ENCODE measurements around the gene ABCA13. TPM values are rescaled to one million over a fixed set of nuclear protein-coding genes. Genes with fewer than 3 reads are reported as not detected.
"Not testable (repeated sequence)": the region's sequence is repeated elsewhere in the genome, so short reads cannot be mapped to it uniquely, and the experiment has no call there.

Gene ABCA13
- total RNA-seq, 1 donor = 0.54 TPM

- TF ChIP-seq CTCF (IDR thresholded peaks at IDR 0.05; ENCODE audit: insufficient read depth, low read length) = no peak
- no peak for DNase-seq (ENCODE audit: low read depth)
- H3K4me3 ChIP-seq (ENCODE audit: low read depth, low read length) = no peak overlapping the region
Observed at GRCh38 chr7:48193421-48193820, 22.2 kb downstream of the ABCA13 start.

- not testable (repeated sequence) for H3K4me3 ChIP-seq (ENCODE audit: low read depth, low read length); DNase-seq (ENCODE audit: low read depth)
Observed at GRCh38 chr7:48200946-48201589, 29.8 kb downstream of the ABCA13 start.

- not testable (repeated sequence) for H3K4me3 ChIP-seq (ENCODE audit: low read depth, low read length); DNase-seq (ENCODE audit: low read depth)
Observed at GRCh38 chr7:48202916-48203315, 31.7 kb downstream of the ABCA13 start.

GRCh38 chr7:48207155-48207675 lies 36.0 kb downstream of the ABCA13 start:
- no peak for DNase-seq (ENCODE audit: low read depth)
- H3K4me3 ChIP-seq (ENCODE audit: low read depth, low read length) = no peak overlapping the region
- no peak for TF ChIP-seq CTCF (IDR thresholded peaks at IDR 0.05; ENCODE audit: insufficient read depth, low read length)

GRCh38 chr7:48209004-48209600 lies 37.8 kb downstream of the ABCA13 start:
- DNase-seq (ENCODE audit: low read depth) = no peak
- no peak for TF ChIP-seq CTCF (IDR thresholded peaks at IDR 0.05; ENCODE audit: insufficient read depth, low read length)
- no peak overlapping the region for H3K4me3 ChIP-seq (ENCODE audit: low read depth, low read length)

GRCh38 chr7:48213226-48213625 lies 42.0 kb downstream of the ABCA13 start:
- TF ChIP-seq CTCF (IDR thresholded peaks at IDR 0.05; ENCODE audit: insufficient read depth, low read length) = no peak
- no peak overlapping the region for H3K4me3 ChIP-seq (ENCODE audit: low read depth, low read length)
- DNase-seq (ENCODE audit: low read depth) = no peak

GRCh38 chr7:48217266-48217665 lies 46.0 kb downstream of the ABCA13 start:
- no peak for DNase-seq (ENCODE audit: low read depth)
- no peak for TF ChIP-seq CTCF (IDR thresholded peaks at IDR 0.05; ENCODE audit: insufficient read depth, low read length)
- no peak overlapping the region for H3K4me3 ChIP-seq (ENCODE audit: low read depth, low read length)

- TF ChIP-seq CTCF (IDR thresholded peaks at IDR 0.05; ENCODE audit: insufficient read depth, low read length) = no peak
- DNase-seq (ENCODE audit: low read depth) = no peak
Observed at GRCh38 chr7:48217753-48218152, 46.5 kb downstream of the ABCA13 start.

More at GRCh38 chr7:48217753-48218152, 46.5 kb downstream of the ABCA13 start:
- H3K4me3 ChIP-seq (ENCODE audit: low read depth, low read length) = no peak overlapping the region
